GM12878 (cell line): ENCODE results near the gene PRKAR2B.

Experiments used
- ESRRA ChIP-seq: IDR thresholded peaks from 2 replicates; pipeline ENCODE4 v1.6.1; 2012; ENCODE audit warnings: mild to moderate bottlenecking, low read length, improper control_type of control experiment
- EZH2 ChIP-seq: IDR thresholded peaks from 2 replicates; pipeline ENCODE4 v1.6.1; 2012; ENCODE audit warnings: low read depth, mild to moderate bottlenecking, control low read depth, inconsistent platforms, low read length, borderline replicate concordance; ENCODE audit not compliant: control insufficient read depth
- LARP7 ChIP-seq: fragments of 450-650 bp; IDR thresholded peaks from 2 replicates; pipeline ENCODE4 v1.6.1; 2017; ENCODE audit warnings: mild to moderate bottlenecking
- NFYB ChIP-seq: IDR thresholded peaks from 2 replicates; pipeline ENCODE4 v1.6.1; 2011; ENCODE audit warnings: low read depth, mild to moderate bottlenecking, low read length, improper control_type of control experiment, moderate library complexity; ENCODE audit not compliant: insufficient read depth
- POLR2A ChIP-seq: IDR thresholded peaks from 2 replicates; pipeline ENCODE4 v1.6.1; 2011; ENCODE audit warnings: low read depth, mild to moderate bottlenecking, low read length
- POLR2AphosphoS2 ChIP-seq: IDR thresholded peaks from 2 replicates; pipeline ENCODE4 v1.6.1; 2011; ENCODE audit warnings: low read depth, mild to moderate bottlenecking, low read length, improper control_type of control experiment, moderate library complexity
- RBBP5 ChIP-seq: fragments of 200-600 bp; sonication (generic); conservative IDR thresholded peaks from 2 replicates; pipeline ENCODE4 v1.6.1; 2016
- RELA ChIP-seq: fragments of 450-650 bp; IDR thresholded peaks from 2 replicates; pipeline ENCODE4 v1.8.0; 2014; ENCODE audit warnings: borderline replicate concordance; ENCODE audit not compliant: partially characterized antibody
- SREBF2 ChIP-seq: IDR thresholded peaks from 2 replicates; pipeline ENCODE4 v1.6.1; 2012; ENCODE audit warnings: mild to moderate bottlenecking, low read length

GRCh38 chr7:107017965-107018719, 26.4 kb upstream of the PRKAR2B start:
- TF ChIP-seq EZH2 (no peak), NFYB (no peak), RELA (no peak), LARP7 (no peak), ESRRA (no peak), POLR2AphosphoS2 (no peak), POLR2A (no peak), SREBF2 (no peak), RBBP5 (no peak)
